NB4 (cell line): ENCODE measurements around the gene ACCS.

Source experiments
- DNase-seq: peaks from one replicate; pipeline ENCODE4 v3.0.0; 2010; ENCODE audit warnings: low read depth
- H3K4me3 ChIP-seq: one replicate; pipeline ENCODE4 v1.5.1; 2011; ENCODE audit warnings: mild to moderate bottlenecking, low read depth, low read length, moderate library complexity
- MYC ChIP-seq: IDR thresholded peaks from 2 replicates; pipeline ENCODE4 v1.6.1; 2011; ENCODE audit warnings: low read depth, low read length
- POLR2A ChIP-seq: IDR thresholded peaks from 2 replicates; pipeline ENCODE4 v1.6.1; 2011; ENCODE audit warnings: mild to moderate bottlenecking; ENCODE audit not compliant: insufficient read length; ENCODE audit errors: extremely low read depth
- TF ChIP-seq, protein P1 (sequence below): IDR thresholded peaks from one replicate; pipeline ENCODE4 v1.5.1; 2012; ENCODE audit warnings: low read depth, low read length
- TF ChIP-seq, protein P2 (sequence below): IDR thresholded peaks from 2 replicates; pipeline ENCODE4 v1.6.1; 2011; ENCODE audit warnings: low read depth, low read length

The ACCS gene

DNA sequence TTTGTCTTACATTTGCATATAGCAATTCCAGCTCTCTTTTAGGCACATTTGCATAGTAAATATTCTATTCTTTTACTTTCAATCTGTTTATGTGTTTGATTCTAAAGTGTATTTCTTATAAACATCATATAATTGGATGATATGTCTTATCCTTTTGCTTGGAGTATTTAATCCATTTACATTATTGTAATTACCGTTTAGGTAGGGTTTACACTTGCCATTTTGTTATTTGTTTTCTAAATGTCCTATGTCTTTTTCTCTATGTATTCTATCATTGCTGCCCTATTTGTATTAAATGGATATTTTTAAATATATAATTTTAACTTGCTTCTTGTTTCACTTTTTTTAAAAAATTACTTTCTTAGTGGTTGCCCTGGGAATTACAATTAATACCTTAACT, 41.1 kb upstream of the ACCS start:
- TF ChIP-seq POLR2A: no peak
- TF ChIP-seq, protein P1, sequence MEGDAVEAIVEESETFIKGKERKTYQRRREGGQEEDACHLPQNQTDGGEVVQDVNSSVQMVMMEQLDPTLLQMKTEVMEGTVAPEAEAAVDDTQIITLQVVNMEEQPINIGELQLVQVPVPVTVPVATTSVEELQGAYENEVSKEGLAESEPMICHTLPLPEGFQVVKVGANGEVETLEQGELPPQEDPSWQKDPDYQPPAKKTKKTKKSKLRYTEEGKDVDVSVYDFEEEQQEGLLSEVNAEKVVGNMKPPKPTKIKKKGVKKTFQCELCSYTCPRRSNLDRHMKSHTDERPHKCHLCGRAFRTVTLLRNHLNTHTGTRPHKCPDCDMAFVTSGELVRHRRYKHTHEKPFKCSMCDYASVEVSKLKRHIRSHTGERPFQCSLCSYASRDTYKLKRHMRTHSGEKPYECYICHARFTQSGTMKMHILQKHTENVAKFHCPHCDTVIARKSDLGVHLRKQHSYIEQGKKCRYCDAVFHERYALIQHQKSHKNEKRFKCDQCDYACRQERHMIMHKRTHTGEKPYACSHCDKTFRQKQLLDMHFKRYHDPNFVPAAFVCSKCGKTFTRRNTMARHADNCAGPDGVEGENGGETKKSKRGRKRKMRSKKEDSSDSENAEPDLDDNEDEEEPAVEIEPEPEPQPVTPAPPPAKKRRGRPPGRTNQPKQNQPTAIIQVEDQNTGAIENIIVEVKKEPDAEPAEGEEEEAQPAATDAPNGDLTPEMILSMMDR: no peak
- no peak for TF ChIP-seq MYC
- TF ChIP-seq, protein P2, sequence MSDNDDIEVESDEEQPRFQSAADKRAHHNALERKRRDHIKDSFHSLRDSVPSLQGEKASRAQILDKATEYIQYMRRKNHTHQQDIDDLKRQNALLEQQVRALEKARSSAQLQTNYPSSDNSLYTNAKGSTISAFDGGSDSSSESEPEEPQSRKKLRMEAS: no peak
- no peak for DNase-seq
- H3K4me3 ChIP-seq: no peak overlapping the region

DNA sequence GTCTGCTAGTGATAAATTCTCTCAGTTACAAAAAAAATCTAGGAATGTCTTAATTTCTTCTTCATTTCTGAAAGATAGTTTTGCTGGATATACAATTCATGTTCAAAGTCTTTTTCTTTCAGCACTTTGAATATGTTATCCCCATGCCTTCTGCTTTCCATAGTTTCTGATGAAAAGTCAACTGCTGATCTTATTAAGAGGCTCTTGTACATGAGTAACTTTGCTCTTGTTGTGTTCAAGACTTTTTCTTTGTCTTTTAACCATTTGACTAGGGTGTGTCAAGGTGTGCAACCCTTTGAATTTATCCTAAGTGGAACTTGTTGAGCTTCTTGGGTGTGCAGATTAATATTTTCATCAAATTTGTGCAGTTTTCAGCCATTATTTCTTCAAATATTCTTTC, 40.3 kb upstream of the ACCS start:
- TF ChIP-seq, protein P1: no peak
- TF ChIP-seq POLR2A: no peak
- TF ChIP-seq, protein P2: no peak
- TF ChIP-seq MYC: no peak
- no peak for DNase-seq
- H3K4me3 ChIP-seq: no peak overlapping the region

DNA sequence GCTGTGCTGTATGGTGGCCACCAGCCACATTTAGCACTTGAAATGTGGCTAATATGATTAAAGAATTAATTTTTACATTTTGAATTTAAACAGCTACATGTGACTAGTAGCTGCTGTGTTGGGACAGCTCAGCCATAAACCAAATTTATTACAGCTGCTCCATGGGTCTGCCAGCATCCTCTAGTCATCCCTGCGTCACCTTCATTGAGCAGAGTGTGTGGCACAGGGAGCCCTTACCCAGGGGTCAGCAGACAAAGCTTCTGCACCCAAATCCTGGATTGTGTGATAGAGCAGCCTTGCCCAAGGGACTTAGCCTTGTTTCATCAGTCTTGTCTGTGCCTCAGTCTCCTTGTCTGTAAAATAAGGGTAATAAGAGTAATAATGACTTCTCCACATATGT, 37.7 kb upstream of the ACCS start:
- H3K4me3 ChIP-seq: no peak overlapping the region
- TF ChIP-seq, protein P1: no peak
- TF ChIP-seq, protein P2: no peak
- no peak for TF ChIP-seq POLR2A
- TF ChIP-seq MYC: no peak
- no peak for DNase-seq

DNA sequence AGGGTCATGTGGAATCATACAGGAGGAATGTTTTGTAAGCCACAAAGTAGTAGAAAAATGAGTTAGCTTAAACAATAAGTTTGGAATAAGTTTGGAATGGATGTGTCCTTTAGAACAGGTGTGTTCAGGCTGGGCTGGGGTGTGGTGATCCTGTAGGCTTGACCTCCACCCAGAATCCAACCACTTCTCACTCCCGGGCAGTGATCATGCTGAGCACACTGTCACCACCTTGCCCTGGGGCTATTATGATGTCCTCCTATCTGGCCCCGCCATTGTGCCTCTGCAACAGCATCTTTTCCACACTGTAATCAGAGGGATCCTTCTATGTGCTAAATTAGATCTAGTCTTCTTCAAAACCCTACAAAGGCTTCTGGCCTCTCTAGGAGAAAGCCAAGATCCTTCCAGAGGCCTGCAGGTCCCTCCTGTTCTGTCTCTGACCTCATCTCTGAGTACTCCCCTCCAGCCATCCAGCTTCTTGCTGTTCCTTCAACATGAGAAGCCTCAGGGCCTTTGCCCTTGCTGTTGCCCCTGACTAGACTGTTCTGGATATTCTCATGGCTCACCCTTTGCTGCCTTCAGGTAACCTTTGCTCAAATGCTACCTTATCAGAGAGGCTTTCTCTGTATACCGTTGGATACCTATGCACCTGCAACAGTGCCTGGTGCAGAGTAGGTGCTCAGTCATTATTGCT, 37.1 kb upstream of the ACCS start:
- no peak overlapping the region for H3K4me3 ChIP-seq
- TF ChIP-seq, protein P1: no peak
- TF ChIP-seq MYC (no peak), POLR2A (no peak)
- TF ChIP-seq, protein P2: no peak
- no peak for DNase-seq

DNA sequence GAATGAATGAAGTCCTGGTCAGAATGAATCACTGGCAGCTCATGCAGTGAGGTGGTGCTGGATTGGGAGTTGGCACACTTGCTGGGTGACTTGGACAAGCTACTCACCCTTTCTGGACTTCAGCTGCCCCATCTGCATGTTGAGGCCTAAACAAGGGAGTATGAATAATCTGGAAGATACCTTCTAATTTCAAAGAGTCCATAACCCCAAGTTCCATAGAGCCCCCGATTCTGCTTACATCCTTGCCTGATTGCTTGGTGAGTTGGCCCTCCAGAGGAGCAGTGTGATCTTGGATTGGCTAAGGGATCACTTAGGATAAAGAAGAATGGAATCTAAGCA, 36.6 kb upstream of the ACCS start:
- no peak for DNase-seq
- TF ChIP-seq, protein P2: no peak
- TF ChIP-seq, protein P1: no peak
- TF ChIP-seq POLR2A (no peak), MYC (no peak)

More for the DNA sequence above, 36.6 kb upstream of the ACCS start:
- no peak overlapping the region for H3K4me3 ChIP-seq
